ENCODE measurements around the gene KLHL7.
A peak's percentile ranks its signal among the peaks of the same experiment; 100 is the strongest.
"Not testable (repeated sequence)": the region's sequence is repeated elsewhere in the genome, so short reads cannot be mapped to it uniquely, and the experiment has no call there.

The KLHL7 gene

DNA sequence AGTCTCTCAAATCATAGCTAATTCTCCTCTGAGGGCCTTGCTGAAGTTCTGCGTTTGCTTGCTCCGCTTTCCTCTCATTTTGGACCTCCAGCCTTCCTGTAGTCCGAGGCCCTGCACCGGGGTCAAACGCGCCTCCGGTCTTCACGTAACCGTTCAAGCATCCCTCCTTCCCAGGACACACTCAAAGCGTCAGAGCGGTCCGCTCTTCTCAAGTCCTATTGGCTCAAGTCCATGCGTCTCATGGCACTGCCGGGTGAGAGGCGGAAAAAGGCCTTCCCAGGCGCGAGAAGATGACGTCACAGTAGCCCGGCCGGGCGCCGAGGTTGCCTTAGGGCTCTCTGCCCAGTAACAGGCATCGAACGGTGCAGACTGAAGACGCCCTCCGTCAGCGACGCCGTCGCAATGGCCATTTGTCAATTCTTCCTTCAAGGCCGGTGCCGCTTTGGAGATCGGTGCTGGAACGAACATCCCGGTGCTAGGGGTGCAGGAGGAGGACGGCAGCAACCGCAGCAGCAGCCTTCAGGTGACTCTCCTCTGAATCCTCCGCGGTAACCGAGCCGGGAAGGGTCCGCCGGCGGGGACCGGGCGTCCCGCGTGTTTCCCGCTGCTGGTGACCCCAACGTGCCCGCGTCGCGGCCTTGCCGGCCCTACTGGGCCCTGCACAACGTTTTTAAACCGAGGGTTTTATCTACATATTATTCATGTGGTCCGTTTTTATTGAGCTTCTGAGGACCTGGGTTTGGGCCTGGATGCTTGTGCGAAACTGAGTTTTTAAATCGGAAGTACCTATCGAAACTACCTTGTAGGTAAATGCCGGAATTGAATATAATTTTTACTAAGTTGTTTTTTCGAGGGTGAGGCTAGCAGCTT is 76.3 kb downstream of the KLHL7 start, which contains the start of gene NUP42:
TSS of gene NUP42 (plus strand) at position 365 of the 870 bp plus-strand sequence. CDS start at position 403, 38 bp downstream.
- DNase-seq (ENCODE audit: low read depth), result peak; percentile 92

DNA sequence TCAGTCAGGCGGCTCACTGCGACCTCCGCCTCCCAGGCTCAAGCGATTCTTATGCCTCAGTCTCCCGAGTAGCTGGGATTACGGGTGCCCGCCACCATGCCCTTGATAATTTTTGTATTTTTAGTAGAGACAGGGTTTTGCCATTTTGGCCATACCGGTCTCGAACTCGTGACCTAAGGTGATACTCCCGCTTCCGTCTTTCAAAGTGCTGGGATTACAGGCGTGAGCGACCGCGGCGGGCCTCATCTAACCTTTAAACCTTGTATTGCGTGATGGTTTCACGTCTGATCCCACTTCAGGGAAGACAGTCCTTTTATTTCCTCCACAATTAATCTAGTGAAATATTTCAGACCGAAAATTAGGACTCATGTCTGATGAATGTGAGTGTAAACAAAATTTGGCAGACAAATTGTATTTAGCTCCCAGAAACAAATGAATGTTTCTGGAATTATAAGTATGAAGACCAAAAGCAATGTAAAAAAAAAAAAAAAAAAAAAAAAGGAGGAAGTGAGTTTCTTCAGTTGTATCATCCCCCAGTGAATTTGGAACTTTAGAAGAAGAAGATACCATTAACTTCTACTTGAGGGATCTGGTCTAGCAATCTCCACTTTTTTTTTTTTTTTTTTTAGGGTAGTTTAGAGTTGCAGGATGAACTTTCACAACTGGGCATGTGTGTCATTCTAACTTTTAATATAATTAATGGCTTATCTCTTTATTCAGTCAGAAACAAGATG is 77.9 kb downstream of the KLHL7 start:
- DNase-seq (ENCODE audit: low read depth), result no peak

DNA sequence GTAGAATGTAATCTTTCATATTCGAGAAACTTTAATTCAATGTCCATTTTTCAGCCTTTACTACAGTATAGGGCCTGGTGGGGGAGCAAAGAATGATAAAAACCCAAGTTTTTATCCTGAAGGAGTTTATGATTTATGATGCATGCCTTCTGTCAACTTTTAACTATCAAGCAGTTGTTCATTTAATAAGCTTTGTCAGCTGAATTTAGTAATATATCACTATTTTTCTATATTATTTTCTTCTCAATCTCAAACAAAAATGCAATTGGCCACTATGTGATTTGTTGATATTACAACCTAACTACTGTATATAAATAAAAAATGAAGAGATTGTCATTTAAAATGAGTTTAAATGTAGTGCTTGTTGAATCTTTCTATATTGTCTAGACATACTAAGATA is 78.7 kb downstream of the KLHL7 start:
- no peak for DNase-seq (ENCODE audit: low read depth)

DNA sequence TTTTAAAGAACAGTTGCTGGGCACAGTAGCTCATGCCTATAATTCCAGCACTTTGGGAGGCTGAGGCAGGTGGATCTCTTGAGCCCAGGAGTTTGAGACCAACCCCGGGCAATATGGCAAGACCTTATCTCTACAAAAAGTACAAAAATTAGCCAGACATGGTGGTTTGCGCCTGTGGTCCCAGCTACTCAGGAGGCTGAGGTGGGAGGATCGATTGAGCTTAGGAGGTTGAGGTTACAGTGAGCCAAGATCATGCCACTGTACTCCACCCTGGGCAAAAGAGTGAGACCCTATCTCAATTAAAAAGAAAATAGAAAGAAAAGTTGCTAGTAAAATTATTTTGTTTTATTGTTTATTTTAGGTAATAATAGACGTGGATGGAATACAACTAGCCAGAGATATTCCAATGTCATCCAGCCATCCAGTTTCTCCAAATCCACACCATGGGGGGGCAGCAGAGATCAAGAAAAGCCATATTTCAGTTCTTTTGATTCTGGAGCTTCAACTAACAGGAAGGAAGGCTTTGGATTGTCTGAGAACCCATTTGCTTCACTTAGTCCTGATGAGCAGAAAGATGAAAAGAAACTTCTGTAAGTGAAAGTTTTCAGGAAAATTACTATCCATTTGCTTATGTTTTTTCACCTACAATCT is 79.2 kb downstream of the KLHL7 start:
- peak; percentile 11 for DNase-seq (ENCODE audit: low read depth)

DNA sequence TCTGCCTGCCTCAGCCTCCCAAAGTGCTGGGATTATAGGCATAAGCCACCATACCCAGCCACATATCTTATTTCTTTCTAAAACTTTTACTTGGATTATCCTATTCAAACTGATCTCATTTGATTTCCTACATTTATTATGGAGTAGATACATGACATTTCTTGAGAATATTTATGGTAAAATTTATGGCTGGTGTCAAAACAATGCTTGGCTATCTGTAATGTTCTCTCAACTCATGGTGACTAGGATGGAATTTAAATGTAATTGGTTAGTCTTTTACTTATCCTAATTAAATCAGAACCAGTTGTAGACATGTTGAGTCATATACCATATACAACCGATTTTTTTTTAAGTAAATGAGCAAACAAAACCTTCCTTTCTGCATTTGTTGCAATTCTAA is 80.4 kb downstream of the KLHL7 start:
- no peak for DNase-seq (ENCODE audit: low read depth)

DNA sequence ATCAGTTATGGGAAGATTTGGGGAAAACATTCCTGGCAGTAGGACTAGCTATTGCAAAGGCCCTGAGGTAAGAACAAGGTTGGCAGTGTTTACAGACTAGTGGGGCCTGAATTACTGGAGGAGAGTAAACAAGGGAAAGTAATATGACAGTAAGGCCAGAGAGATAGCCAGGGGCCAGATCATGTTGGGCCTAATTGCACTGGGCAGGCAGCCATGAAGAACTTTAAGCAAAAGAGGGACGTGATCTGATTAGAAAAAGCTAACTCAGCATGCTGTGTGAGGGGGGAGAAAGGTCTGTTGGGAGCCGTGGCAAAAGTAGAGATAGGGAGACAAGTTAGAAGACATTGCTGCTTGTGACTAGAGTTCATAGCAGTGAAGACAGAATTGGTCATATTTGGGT is 85.4 kb downstream of the KLHL7 start:
- DNase-seq (ENCODE audit: low read depth), result no peak

DNA sequence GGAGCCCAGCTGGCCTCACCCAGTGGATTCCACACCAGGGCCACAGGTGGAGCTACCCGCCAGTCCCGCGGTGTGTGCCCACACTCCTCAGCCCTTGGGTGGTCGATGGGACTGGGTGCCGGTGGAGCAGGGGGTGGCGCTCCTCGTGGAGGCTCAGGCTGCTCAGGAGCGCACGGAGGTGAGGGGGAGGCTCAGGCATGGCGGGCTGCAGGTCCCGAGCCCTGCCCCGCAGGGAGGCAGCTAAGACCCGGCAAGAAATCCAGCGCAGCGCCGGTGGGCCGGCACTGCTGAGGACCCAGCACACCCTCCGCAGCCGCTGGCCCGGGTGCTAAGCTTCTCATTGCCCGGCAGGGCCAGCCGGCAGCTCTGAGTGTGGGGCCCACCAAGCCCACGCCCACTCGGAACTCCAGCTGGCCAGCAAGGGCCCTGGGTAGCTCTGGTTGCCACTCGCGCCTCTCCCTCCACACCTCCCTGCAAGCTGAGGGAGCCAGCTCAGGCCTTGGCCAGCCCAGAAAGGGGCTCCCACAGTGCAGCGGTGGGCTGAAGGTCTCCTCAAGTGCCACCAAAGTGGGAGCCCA is 88.2 kb downstream of the KLHL7 start:
- DNase-seq (ENCODE audit: low read depth), result not testable (repeated sequence)

DNA sequence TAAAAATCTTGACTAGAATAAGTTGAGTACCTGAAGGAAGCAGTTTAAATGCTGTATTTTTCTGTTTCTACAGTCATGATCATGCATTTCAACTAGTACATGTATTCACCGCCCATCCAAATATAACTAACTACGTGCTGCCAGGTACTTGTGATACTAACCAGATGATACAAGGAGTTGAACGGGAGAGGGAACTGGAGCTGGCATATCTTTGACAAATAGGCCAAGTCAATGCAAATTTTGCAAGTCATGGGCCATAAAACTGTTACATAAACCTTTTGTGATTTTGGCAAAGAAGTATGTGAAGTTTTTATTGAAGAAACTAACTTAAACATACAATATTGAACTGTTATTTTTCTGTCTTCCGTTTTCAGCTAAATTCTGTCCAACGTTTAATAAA is 90.7 kb downstream of the KLHL7 start:
- no peak for DNase-seq (ENCODE audit: low read depth)

DNA sequence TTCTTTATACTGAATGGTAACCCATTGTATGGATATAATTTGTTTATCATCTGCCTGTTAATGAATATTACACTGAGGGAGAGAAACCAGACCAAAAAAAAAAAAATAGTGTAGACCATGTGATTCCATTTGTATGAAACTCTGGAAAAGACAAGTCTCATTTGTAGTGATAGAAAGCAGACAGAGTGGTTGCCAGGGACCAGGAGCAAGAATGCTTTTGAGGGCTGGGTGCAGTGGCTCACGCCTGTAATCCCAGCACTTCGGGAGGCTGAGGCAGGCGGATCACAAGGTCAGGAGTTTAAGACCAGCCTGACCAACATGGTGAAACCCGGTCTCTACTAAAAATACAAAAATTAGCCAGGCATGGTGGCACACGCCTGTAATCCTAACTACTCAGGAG is 92.2 kb downstream of the KLHL7 start:
- not testable (repeated sequence) for DNase-seq (ENCODE audit: low read depth)

DNA sequence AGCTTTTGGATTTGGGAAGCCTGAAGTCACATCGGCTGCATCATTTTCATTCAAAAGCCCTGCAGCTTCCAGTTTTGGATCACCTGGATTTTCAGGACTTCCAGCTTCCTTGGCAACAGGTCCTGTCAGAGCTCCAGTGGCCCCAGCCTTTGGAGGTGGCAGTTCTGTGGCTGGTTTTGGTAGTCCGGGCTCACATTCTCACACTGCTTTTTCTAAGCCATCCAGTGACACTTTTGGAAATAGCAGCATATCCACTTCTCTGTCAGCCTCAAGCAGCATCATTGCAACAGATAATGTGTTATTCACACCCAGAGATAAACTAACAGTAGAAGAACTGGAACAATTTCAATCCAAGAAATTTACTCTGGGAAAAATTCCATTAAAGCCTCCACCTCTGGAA is 94.7 kb downstream of the KLHL7 start:
- DNase-seq (ENCODE audit: low read depth), result no peak

GRCh38 chr7:23204241-23204640 is 98.7 kb downstream of the KLHL7 start:
- no peak for DNase-seq (ENCODE audit: low read depth)

DNA sequence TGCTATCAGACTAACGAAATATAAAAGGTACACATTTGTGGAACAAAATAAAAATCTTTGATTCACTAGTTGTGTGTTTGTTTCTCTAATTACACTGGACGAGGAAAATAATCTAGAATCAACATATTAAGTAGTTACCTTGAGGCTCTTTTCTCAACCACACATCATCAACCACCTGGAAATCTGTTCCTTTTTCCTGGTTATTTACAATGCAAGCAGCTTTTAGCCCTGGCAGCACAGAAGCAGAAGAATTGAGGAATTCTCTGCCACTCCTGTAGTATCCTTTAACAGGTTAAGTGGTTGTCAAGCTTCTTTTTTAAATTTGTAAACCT is 100.0 kb downstream of the KLHL7 start:
- DNase-seq (ENCODE audit: low read depth), result no peak

GRCh38 chr7:23205909-23206767 is 100.6 kb downstream of the KLHL7 start:
- no peak for DNase-seq (ENCODE audit: low read depth)

DNA sequence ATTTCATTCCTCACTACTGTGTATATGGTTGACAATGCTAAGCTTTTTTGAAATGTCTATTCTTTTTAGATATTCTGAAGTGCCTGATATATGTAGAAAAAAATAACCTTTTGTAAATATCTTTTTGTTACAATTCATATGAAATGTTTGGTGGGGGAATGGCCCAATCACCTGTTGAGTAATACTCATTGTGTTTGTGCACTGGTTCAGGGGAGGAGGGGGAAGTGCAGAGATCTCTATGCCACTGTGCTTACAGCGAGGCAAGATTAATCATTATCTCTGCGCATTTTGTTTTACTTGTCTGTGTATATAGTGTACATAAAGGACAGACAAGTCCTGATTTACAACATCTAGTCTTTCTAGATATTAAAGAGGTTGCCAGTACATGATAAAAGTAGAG is 101.4 kb downstream of the KLHL7 start:
- DNase-seq (ENCODE audit: low read depth), result no peak

GRCh38 chr7:23207884-23208283 is 102.3 kb downstream of the KLHL7 start:
- no peak for DNase-seq (ENCODE audit: low read depth)

- no peak for DNase-seq (ENCODE audit: low read depth)
These were observed 102.7 kb downstream of the KLHL7 start for GRCh38 chr7:23208316-23208715.

DNA sequence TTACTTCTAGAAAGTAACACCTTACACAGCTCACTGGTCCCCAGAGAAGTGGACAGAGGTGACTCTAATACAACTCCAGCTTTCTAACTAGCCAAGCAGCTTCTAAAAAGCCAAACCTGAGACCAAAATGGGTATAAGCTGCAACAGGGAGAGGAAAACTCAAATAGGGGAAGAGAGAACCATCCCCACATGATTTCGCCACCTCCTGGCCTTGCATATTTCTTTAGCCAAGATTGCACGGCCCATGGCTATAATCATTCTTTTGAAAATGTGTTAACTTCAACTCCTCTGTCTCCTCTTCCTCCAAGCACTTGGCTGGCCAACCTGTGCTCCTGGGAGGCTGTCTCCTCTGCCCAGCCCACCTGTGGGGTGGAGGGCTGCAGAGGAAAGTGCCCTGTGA is 104.9 kb downstream of the KLHL7 start:
- DNase-seq (ENCODE audit: low read depth), result no peak

DNA sequence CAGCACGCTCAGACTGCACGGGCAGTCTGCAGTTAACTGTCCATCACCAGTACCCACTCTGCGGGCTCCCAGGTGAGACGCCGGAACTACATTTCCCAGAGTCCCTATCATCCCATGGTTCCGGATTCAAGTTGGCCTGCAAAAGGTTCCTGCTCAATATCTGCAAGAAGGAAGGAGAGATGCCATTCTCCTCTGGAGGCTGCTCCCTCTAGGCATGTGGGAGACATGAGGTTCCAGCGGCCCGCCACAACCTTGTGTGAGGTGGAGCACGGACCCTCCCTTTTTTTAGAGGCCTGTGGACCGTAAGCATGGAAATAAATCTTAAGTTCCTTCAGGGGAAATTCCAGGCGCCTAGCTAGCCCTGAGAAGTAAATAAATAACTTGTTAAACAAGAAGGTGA is 106.0 kb downstream of the KLHL7 start:
- DNase-seq (ENCODE audit: low read depth), result no peak

DNA sequence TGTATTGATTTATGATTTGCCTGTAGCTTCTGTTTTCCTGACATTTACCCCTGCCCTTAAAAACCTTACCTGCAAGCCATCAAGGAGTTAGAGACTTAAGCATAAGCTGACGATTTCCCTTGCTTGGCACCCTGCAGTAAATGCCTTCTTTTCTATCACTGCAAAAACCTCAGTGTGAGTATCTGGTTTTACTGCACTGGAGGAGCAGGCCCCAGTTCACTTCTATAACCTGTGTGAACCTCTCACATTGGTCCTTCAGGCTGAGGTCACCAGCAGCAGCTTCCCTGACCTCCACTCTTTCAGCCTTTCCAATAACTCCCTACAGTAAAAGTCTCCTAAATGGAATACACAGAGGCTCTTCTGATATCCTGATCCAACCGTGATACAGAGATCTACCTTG is 106.8 kb downstream of the KLHL7 start:
- DNase-seq (ENCODE audit: low read depth), result no peak

- no peak for DNase-seq (ENCODE audit: low read depth)
These were observed 107.3 kb downstream of the KLHL7 start for GRCh38 chr7:23212841-23213240.

DNA sequence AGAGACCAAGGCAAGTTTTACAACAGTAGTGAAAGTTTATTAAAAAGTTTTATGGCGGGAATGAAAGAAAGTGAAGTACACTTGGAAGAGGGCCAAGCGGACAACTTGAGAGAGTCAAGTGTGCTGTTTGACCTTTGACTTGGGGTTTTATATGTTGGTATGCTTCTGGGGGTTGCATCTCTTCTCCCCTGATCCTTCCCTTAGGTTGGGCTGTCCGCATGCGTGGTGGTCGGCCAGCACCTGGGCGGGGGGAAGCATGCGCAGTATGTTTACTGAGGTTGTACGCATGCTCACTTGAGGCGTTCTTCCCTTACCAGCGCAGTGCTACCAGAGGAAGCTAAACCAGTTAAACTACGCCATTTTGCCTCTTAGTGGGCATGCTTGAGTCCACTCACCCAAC is 108.2 kb downstream of the KLHL7 start:
- no peak for DNase-seq (ENCODE audit: low read depth)

GRCh38 chr7:23214423-23214822 is 108.8 kb downstream of the KLHL7 start:
- DNase-seq (ENCODE audit: low read depth), result no peak
